ENCODE results near the gene CELSR1. TPM values are rescaled to one million over a fixed set of nuclear protein-coding genes. Genes with fewer than 3 reads are reported as not detected.
"Not testable (repeated sequence)": the region's sequence is repeated elsewhere in the genome, so short reads cannot be mapped to it uniquely, and the experiment has no call there.

CELSR1 gene
- total RNA-seq, 1 donor from 2014 or later, result 2.1 TPM

DNA sequence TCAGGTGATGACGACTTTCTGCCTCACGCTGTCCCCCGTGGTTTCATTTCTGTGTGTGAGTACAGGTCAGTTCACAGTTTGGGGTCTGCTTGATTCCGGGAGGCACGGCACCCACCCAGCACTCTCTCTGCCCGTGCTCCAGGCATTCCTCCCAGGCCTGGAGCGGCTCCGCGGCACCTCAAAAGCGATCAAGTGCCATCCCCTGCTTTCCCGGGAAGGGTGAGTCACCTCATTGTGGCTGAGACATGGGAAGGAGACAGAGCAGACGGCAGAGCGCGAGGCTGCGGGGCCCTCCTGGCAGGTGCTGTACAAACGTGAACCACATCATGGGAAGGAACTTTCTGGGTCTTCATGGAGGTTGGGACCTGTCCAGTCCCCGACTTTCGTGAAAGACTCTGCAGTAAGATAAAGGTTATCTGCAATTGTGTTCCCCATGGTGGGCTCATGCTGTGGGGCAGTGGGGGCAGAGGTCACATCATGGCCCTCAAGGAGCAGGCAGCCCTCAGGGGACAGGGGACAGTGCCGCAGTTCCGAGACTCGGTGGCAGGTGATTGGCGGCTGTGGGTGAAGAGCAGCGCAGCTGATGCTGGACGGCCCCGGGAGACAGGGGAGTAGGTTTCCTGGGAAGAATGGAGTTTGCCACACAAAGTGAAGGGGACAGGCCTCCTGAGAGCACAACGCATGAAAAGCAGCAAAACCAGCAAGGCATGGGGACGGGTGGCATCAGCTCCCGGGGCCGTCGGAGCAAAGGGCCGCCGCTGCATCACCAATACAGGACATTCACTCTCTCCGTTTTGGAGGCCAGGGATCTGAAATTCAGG, 65.3 kb downstream of the CELSR1 start:
- Histone ChIP-seq H3K9me3 (ENCODE audit: control insufficient read depth in 3 of 3, low read length in 3 of 3) (no peaks in the 10 kb centered on the region), H3K4me3 (ENCODE audit: low read length in 3 of 3) (no peak overlapping the region), H3K9ac (ENCODE audit: low read depth in 1 of 3, low read length in 3 of 3) (no peak overlapping the region), H3K4me1 (ENCODE audit: control insufficient read depth in 3 of 3, insufficient read depth in 3 of 3, low read length in 3 of 3) (no peaks in the 10 kb centered on the region), H3K27me3 (ENCODE audit: control insufficient read depth in 3 of 3, insufficient read depth in 3 of 3, low read length in 3 of 3) (peaks cover 2 to 27% (median 26%) of the 10 kb centered on the region in 3 donors), H3K27ac (ENCODE audit: low read depth, low read length) (no peak overlapping the region), H3K36me3 (ENCODE audit: control insufficient read depth in 3 of 3, insufficient read depth in 3 of 3, low read length in 3 of 3) (no peaks in the 10 kb centered on the region)

DNA sequence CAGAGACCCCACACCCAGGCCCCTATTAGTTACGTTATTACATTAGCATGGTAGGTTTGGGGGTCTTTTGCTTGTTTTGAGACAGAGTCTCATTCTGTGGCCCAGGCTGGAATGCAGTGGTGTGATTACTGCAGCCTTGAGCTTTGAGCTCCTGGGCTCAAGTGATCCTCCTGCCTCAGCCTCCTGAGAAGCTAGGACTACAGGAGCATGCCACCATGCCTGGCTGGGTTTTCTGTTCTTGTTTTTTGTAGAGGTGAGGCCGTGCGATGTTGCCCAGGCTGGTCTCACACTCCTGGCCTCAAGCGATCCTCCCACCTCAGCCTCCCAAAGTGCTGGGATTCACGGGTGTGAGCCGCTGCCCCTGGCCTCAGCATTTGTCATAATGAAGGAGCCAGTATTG, 66.1 kb downstream of the CELSR1 start:
- not testable (repeated sequence) for H3K4me1 ChIP-seq (ENCODE audit: control insufficient read depth in 3 of 3, insufficient read depth in 3 of 3, low read length in 3 of 3); H3K27ac ChIP-seq (ENCODE audit: low read depth, low read length); H3K4me3 ChIP-seq (ENCODE audit: low read length in 3 of 3); H3K9ac ChIP-seq (ENCODE audit: low read depth in 1 of 3, low read length in 3 of 3); H3K36me3 ChIP-seq (ENCODE audit: control insufficient read depth in 3 of 3, insufficient read depth in 3 of 3, low read length in 3 of 3); H3K9me3 ChIP-seq (ENCODE audit: control insufficient read depth in 3 of 3, low read length in 3 of 3)
- peaks cover 3 to 29% (median 24%) of the 10 kb centered on the region in 3 donors for H3K27me3 ChIP-seq (ENCODE audit: control insufficient read depth in 3 of 3, insufficient read depth in 3 of 3, low read length in 3 of 3)

DNA sequence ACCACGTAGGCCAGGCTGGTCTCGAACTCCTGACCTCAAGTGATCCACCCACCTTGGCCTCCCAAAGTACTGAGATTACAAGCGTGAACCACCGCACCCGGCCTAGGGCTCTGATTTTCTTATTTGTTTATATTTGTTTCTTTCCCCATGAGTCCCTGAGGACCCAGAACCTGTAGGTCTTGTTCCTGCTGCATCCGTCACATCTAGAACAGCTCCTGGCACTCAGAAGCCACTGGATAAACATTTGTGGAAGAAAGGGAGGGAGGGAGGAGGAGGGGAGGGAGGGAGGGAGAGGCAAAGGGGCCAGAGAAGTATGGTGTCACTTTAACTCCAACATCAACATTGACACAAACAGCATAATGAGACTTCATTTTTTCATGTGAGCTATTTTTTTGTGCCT, 67.7 kb downstream of the CELSR1 start:
- H3K4me1 ChIP-seq (ENCODE audit: control insufficient read depth in 3 of 3, insufficient read depth in 3 of 3, low read length in 3 of 3), result no peaks in the 10 kb centered on the region
- H3K27ac ChIP-seq (ENCODE audit: low read depth, low read length), result no peak overlapping the region
- no peaks in the 10 kb centered on the region for H3K9me3 ChIP-seq (ENCODE audit: control insufficient read depth in 3 of 3, low read length in 3 of 3)
- H3K36me3 ChIP-seq (ENCODE audit: control insufficient read depth in 3 of 3, insufficient read depth in 3 of 3, low read length in 3 of 3), result no peaks in the 10 kb centered on the region
- no peak overlapping the region for H3K4me3 ChIP-seq (ENCODE audit: low read length in 3 of 3)
- peaks cover 7 to 35% (median 34%) of the 10 kb centered on the region in 3 donors for H3K27me3 ChIP-seq (ENCODE audit: control insufficient read depth in 3 of 3, insufficient read depth in 3 of 3, low read length in 3 of 3)
- no peak overlapping the region for H3K9ac ChIP-seq (ENCODE audit: low read depth in 1 of 3, low read length in 3 of 3)

DNA sequence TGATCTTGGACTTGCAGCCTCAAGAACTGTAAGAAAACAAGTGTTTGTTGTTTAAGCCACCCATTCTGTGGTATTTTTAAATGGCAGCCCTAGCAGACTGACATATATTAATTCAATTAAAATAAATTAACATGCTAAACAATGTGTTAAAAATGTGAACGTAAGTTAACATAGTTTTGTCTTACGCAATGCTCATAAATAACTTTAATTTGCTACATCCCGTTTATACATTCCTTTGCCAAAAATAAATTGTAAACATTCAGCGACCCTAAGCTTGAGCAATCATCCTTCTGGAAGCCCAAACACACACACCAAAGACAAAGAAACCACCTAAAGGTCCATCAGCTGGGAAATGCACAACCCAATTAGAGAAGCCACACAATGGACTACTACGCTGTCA, 70.4 kb downstream of the CELSR1 start:
- Histone ChIP-seq H3K4me1 (ENCODE audit: control insufficient read depth in 3 of 3, insufficient read depth in 3 of 3, low read length in 3 of 3) (no peaks in the 10 kb centered on the region), H3K36me3 (ENCODE audit: control insufficient read depth in 3 of 3, insufficient read depth in 3 of 3, low read length in 3 of 3) (no peaks in the 10 kb centered on the region), H3K4me3 (ENCODE audit: low read length in 3 of 3) (no peak overlapping the region), H3K9me3 (ENCODE audit: control insufficient read depth in 3 of 3, low read length in 3 of 3) (no peaks in the 10 kb centered on the region), H3K27me3 (ENCODE audit: control insufficient read depth in 3 of 3, insufficient read depth in 3 of 3, low read length in 3 of 3) (peaks cover 12 to 34% (median 23%) of the 10 kb centered on the region in 3 donors), H3K27ac (ENCODE audit: low read depth, low read length) (no peak overlapping the region), H3K9ac (ENCODE audit: low read depth in 1 of 3, low read length in 3 of 3) (no peak overlapping the region)

DNA sequence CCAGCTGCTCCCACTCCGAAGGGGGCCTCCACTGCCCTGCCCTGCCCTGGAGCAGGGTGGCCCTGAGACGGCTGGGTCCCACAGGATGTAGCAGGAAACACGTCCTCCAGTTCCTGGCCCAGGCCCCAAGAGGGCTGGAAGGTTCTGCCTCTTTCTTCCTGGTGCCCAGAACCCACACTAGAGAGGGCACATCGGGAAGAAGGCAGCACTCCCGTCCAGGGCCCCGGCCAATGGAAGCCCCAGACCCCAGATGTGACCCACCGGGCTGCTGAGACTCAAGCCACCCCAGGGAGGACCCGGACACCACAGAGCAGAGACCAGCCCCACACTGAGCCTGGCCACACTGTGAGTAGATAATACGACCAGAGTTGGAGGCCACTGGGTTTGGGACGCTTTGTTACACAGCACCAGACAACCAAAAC, 71.2 kb downstream of the CELSR1 start:
- Histone ChIP-seq H3K4me1 (ENCODE audit: control insufficient read depth in 3 of 3, insufficient read depth in 3 of 3, low read length in 3 of 3) (no peaks in the 10 kb centered on the region), H3K27ac (ENCODE audit: low read depth, low read length) (no peak overlapping the region), H3K27me3 (ENCODE audit: control insufficient read depth in 3 of 3, insufficient read depth in 3 of 3, low read length in 3 of 3) (peaks cover 13 to 36% (median 25%) of the 10 kb centered on the region in 3 donors), H3K9me3 (ENCODE audit: control insufficient read depth in 3 of 3, low read length in 3 of 3) (no peaks in the 10 kb centered on the region), H3K9ac (ENCODE audit: low read depth in 1 of 3, low read length in 3 of 3) (no peak overlapping the region), H3K36me3 (ENCODE audit: control insufficient read depth in 3 of 3, insufficient read depth in 3 of 3, low read length in 3 of 3) (no peaks in the 10 kb centered on the region), H3K4me3 (ENCODE audit: low read length in 3 of 3) (no peak overlapping the region)

DNA sequence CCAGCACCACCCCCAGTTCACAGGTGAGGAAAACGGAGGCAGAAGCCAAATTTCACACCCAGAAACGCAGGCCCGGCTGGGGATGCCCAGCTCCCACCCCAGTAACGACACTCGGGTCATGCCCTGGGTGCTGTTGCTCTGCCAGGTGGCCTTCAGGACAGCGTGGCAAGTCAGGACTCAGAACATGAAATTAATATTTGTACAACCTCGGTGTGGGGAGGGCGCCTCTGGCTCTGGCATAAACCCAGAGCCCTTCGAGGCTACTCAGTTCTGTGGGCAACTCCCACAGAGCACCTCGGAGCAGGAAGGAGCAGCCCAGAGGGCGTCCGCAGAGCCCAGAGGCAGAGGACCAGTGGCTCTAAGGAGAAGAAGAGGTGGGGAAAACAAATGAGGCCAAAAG, 71.6 kb downstream of the CELSR1 start:
- no peak overlapping the region for H3K4me3 ChIP-seq (ENCODE audit: low read length in 3 of 3)
- H3K9me3 ChIP-seq (ENCODE audit: control insufficient read depth in 3 of 3, low read length in 3 of 3), result no peaks in the 10 kb centered on the region
- peaks cover 14 to 39% (median 28%) of the 10 kb centered on the region in 3 donors for H3K27me3 ChIP-seq (ENCODE audit: control insufficient read depth in 3 of 3, insufficient read depth in 3 of 3, low read length in 3 of 3)
- no peak overlapping the region for H3K9ac ChIP-seq (ENCODE audit: low read depth in 1 of 3, low read length in 3 of 3)
- H3K4me1 ChIP-seq (ENCODE audit: control insufficient read depth in 3 of 3, insufficient read depth in 3 of 3, low read length in 3 of 3), result no peaks in the 10 kb centered on the region
- no peaks in the 10 kb centered on the region for H3K36me3 ChIP-seq (ENCODE audit: control insufficient read depth in 3 of 3, insufficient read depth in 3 of 3, low read length in 3 of 3)
- H3K27ac ChIP-seq (ENCODE audit: low read depth, low read length), result no peak overlapping the region

DNA sequence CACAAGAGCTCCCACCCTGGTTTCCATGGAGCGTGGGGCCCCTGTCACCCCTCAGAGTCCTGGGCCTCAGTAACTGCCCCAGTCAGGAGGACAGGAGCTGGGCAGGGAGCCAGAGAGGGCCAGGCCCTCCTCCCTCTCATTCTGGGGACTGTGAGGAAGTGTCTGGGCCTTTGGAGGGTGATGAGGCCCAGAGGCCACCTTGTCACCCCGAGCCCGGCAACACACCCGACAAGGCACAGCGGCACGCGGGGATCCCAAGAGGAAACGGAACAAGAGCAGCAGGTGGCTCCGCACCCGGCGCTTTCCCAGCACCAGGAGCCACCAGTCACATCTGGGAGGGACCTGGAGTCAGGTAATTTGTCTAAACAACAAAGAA, 72.1 kb downstream of the CELSR1 start:
- peaks cover 18 to 44% (median 31%) of the 10 kb centered on the region in 3 donors for H3K27me3 ChIP-seq (ENCODE audit: control insufficient read depth in 3 of 3, insufficient read depth in 3 of 3, low read length in 3 of 3)
- H3K27ac ChIP-seq (ENCODE audit: low read depth, low read length), result no peak overlapping the region
- H3K4me1 ChIP-seq (ENCODE audit: control insufficient read depth in 3 of 3, insufficient read depth in 3 of 3, low read length in 3 of 3), result no peaks in the 10 kb centered on the region
- no peak overlapping the region for H3K9ac ChIP-seq (ENCODE audit: low read depth in 1 of 3, low read length in 3 of 3)
- no peak overlapping the region for H3K4me3 ChIP-seq (ENCODE audit: low read length in 3 of 3)
- no peaks in the 10 kb centered on the region for H3K36me3 ChIP-seq (ENCODE audit: control insufficient read depth in 3 of 3, insufficient read depth in 3 of 3, low read length in 3 of 3)
- no peaks in the 10 kb centered on the region for H3K9me3 ChIP-seq (ENCODE audit: control insufficient read depth in 3 of 3, low read length in 3 of 3)

DNA sequence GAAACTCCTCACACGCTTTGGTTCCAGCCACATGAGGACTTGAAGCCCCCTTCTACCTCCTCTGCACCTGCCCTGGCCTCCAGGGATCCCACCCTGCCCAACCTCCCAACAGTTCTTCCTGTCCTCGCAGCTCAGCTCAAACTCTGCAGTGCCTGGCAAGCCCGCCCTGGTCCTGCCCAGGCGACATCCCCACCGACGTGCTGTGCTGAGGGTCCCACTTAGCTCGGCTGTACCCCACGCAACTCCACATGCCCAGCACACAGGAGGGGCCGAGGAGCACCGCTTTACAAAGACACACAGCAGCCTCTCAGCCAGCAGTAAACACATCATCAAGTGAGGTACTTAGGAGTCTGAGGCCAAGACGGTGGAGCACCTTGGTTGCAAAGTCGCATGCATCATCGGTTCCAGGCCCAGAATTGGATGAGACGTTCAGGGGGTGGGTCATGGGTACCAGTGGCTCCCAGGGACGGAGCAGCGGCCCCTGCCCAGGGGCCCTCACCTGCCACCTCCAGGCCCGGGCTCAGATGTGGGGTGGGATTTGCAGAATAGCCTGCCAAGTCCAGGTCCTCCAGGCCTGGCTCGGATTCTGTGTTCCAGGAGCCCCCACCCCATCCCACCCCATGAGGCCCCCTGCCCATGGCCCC, 72.6 kb downstream of the CELSR1 start:
- Histone ChIP-seq H3K4me1 (ENCODE audit: control insufficient read depth in 3 of 3, insufficient read depth in 3 of 3, low read length in 3 of 3) (no peaks in the 10 kb centered on the region), H3K9me3 (ENCODE audit: control insufficient read depth in 3 of 3, low read length in 3 of 3) (no peaks in the 10 kb centered on the region), H3K36me3 (ENCODE audit: control insufficient read depth in 3 of 3, insufficient read depth in 3 of 3, low read length in 3 of 3) (no peaks in the 10 kb centered on the region), H3K9ac (ENCODE audit: low read depth in 1 of 3, low read length in 3 of 3) (no peak overlapping the region), H3K4me3 (ENCODE audit: low read length in 3 of 3) (no peak overlapping the region), H3K27ac (ENCODE audit: low read depth, low read length) (no peak overlapping the region), H3K27me3 (ENCODE audit: control insufficient read depth in 3 of 3, insufficient read depth in 3 of 3, low read length in 3 of 3) (peaks cover 20 to 48% (median 35%) of the 10 kb centered on the region in 3 donors)

DNA sequence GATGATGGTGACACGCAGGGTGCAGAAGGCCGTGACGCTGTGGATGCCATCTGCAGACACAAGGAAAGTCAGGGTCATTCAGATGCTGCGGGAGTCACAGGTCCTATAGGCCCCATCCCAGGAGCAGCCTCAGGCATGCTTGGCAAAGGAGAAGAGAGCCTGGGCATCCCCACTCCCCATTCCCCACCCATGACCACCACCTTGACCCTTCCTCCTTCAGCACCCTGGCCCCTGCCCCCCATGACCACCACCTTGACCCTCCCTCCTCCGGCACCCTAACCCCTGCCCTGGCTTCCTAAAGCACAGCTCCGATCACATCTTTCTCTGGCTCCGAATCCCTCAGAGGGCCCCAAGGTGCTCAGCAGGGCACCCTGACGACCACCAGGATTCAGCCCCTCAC, 73.1 kb downstream of the CELSR1 start:
- H3K36me3 ChIP-seq (ENCODE audit: control insufficient read depth in 3 of 3, insufficient read depth in 3 of 3, low read length in 3 of 3), result no peaks in the 10 kb centered on the region
- H3K4me3 ChIP-seq (ENCODE audit: low read length in 3 of 3), result no peak overlapping the region
- H3K27me3 ChIP-seq (ENCODE audit: control insufficient read depth in 3 of 3, insufficient read depth in 3 of 3, low read length in 3 of 3), result peaks cover 25 to 53% (median 39%) of the 10 kb centered on the region in 3 donors
- no peak overlapping the region for H3K27ac ChIP-seq (ENCODE audit: low read depth, low read length)
- no peaks in the 10 kb centered on the region for H3K4me1 ChIP-seq (ENCODE audit: control insufficient read depth in 3 of 3, insufficient read depth in 3 of 3, low read length in 3 of 3)
- no peak overlapping the region for H3K9ac ChIP-seq (ENCODE audit: low read depth in 1 of 3, low read length in 3 of 3)
- H3K9me3 ChIP-seq (ENCODE audit: control insufficient read depth in 3 of 3, low read length in 3 of 3), result no peaks in the 10 kb centered on the region
